ENCODE measurements around the gene PABPN1L.

- no peak for TF ChIP-seq CTCF (IDR thresholded peaks at IDR 0.05; ENCODE audit: control extremely low read depth in 1 of 3, insufficient read depth in 1 of 3, low read depth in 1 of 3, low read length in 3 of 3)
- no peak for TF ChIP-seq KDM5A (IDR thresholded peaks at IDR 0.05; ENCODE audit: low read length)
- TF ChIP-seq GABPA (IDR thresholded peaks at IDR 0.05; ENCODE audit: borderline replicate concordance, insufficient read depth, low read length), result no peak
- no peak for TF ChIP-seq EP300 (IDR thresholded peaks at IDR 0.05; ENCODE audit: borderline replicate concordance in 1 of 2, low read depth in 2 of 2, low read length in 2 of 2)
- no peak for TF ChIP-seq EZH2 (IDR thresholded peaks at IDR 0.05; ENCODE audit: low read depth, low read length, severe bottlenecking)
- TF ChIP-seq POLR2A (IDR thresholded peaks at IDR 0.05; ENCODE audit: control extremely low read depth in 1 of 2, low read depth in 2 of 2, low read length in 2 of 2), result no peak
- no peak for TF ChIP-seq ASH2L (IDR thresholded peaks at IDR 0.05; ENCODE audit: low read length)
- TF ChIP-seq KDM1A (IDR thresholded peaks at IDR 0.05; ENCODE audit: borderline replicate concordance, low read length), result no peak
- no peak for TF ChIP-seq SIN3A (conservative IDR thresholded peaks at IDR 0.05 in 1 of 2, IDR thresholded peaks at IDR 0.05 in 1 of 2; ENCODE audit: low read depth in 1 of 2, low read length in 2 of 2)
- no peak for TF ChIP-seq RXRA (IDR thresholded peaks at IDR 0.05; ENCODE audit: insufficient read depth, low read depth, low read length)
- no peak for TF ChIP-seq CBX5 (IDR thresholded peaks at IDR 0.05; ENCODE audit: low read depth, low read length)
- TF ChIP-seq USF2 (IDR thresholded peaks at IDR 0.05; ENCODE audit: low read length), result no peak
- TF ChIP-seq SP1 (IDR thresholded peaks at IDR 0.05; ENCODE audit: low read depth, low read length), result no peak
- no peak for TF ChIP-seq POLR2AphosphoS5 (IDR thresholded peaks at IDR 0.05; ENCODE audit: low read depth, low read length)
Measured at GRCh38 chr16:88870608-88871348, 4.3 kb upstream of the PABPN1L start.

Measured in H1 (cell line).